HG02938 (cell line): ENCODE data around the gene VSTM1.
"Not testable (repeated sequence)": the region's sequence is repeated elsewhere in the genome, so short reads cannot be mapped to it uniquely, and the experiment has no call there.

Experiments
- ATAC-seq: cut with Tn5 transposase; IDR thresholded peaks from one replicate; pipeline ENCODE4 v1.9.1; 2021; ENCODE audit warnings: mild to moderate bottlenecking, moderate library complexity; ENCODE audit not compliant: unreplicated experiment

The VSTM1 gene, protein sequence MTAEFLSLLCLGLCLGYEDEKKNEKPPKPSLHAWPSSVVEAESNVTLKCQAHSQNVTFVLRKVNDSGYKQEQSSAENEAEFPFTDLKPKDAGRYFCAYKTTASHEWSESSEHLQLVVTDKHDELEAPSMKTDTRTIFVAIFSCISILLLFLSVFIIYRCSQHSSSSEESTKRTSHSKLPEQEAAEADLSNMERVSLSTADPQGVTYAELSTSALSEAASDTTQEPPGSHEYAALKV

DNA sequence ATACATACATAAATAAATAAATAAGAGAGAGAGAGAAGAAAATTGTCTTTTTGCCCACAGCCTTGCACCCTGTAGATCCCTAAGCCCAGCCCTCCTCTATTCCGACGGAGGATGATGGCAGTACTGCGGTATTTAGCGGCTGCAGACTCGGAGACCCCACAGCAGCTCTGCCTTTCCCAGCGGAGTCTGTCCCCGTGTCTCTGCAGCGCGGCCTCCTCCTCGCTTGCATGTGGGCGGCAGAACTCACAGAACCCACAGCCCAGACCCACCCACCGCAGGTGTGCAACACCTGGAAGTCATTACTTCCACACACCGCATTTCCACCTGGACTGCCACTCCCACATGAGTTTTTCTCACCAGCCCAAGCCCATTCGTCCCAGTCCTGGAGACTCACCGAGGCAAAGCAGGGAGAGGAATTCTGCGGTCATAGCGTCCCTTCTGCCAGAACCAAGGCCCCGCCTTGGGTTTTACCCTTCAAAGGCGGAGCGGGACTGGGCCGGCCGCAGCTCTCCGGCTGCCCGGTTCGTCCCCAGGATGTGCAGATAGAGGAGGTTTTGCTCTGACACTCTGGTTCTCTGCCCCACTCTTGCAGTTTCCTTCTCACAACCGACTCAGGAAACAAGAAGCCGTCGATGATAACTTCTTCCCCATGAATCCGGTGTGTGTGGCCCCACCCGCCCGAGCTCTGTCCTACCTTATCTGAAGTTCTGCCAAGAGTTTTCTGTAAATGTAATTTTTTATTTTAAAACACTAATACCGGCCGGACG lies at the start of gene VSTM1:
Gene VSTM1, minus strand, starts transcription at position 548 of the 767 bp plus-strand sequence. Its CDS starts 120 bp downstream, at position 428.
- ATAC-seq: no peak

DNA sequence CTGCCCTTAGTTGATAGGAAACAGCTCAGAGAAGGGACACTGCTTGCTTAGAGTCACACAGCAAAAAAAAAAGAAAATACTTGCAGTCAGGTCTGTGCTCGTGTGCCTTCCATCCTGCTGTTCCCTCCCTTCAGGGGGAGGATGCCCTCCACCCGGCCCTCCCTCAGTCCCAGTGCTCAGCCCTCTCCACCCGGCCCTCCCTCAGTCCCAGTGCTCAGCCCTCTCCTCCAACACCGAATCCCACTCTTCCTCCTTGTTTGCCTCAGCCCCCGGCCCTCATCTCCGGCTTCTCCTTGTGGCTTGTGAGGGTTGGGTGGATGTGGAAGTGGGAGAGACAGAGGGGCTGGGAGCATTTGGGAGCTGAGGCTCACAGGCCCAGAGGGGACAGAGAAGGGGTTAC lies 46.0 kb upstream of the VSTM1 start:
- ATAC-seq: no peak

DNA sequence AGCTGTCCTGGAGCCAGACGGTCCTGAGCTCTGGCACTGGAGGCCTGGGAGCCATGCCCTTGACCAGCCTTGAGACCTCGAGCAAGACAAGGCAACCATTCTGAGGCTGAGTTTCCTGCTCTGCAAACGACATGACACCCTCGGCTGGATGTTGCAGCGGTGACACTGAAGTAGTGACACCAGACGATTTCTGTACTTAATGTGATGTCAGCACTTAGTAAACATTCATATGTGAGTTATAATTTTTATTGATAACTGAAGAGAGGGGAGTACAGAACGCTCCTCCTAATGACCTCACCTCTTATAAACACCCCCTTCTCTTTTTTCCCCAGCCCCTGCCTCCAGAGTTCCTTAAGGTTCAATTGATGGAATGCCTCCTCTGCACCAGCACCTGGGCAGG lies 44.8 kb upstream of the VSTM1 start:
- ATAC-seq: no peak

DNA sequence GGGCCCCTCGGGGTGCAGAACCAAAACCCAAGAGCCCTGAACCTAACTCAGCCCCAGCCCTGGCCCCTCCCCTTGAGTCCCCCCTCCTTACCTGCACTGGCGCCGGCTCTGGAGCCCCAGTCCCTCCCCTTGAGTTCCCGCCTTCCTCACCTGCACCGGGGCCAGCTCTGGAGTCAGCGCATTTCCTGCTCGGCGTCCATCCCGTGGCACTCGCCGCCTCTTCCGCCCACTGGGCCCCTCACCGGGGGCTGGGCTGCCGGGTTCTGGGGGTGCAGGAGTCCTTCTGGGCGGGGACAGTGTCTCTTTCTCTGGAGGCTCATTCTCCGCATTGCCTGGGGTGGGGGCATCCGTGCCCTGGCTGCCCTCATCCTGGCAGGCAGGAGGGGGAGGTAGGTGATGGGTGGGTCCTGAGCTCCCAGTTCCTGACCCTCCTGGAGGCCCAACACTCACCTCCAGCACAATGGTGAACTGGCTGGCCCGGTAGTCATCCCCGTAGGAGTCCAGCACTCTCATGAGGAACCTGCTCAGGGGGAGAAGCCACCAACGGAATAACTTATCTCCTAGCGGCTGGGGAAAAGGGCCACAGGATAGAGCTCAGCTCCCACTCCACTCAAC lies 44.3 kb upstream of the VSTM1 start:
- no peak for ATAC-seq

DNA sequence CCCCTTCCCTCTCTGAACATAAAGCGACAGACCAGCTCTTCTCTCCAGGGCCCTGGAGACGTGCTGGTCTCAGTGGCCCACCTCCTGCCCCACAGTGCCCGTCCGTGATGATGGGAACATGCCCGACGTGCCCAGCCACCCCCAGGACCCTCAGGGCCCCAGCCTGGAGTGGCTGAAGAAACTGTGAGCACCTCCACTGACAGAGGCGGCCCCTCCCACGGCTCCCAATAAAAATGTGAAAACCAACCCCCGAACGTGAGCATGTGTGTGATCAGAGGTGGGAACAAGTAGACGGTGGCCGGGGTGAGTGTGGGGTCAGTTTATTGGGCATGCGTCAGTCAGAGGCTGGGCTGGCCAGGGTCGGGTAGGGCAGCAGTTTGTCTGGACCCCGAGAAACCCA lies 43.0 kb upstream of the VSTM1 start:
- no peak for ATAC-seq

DNA sequence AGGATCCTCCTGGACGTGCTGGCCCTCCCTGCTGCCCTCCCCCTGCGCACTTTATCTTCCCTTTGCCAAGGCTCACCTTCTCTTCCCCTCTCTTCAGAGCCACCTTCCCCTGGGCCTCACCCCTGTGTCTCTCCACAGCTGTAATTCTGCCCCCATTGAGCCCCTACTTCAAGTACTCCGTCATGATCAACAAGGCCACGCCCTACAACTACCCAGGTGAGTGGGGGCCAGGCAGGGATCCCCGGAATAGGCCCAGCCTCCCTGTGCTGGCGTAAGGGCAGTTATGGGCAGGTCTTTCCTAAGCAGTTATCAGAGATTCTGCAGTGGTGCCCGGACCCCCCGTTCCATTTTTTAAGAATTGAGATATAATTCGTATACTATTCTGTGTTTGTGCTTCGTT lies 42.1 kb upstream of the VSTM1 start:
- ATAC-seq: no peak

DNA sequence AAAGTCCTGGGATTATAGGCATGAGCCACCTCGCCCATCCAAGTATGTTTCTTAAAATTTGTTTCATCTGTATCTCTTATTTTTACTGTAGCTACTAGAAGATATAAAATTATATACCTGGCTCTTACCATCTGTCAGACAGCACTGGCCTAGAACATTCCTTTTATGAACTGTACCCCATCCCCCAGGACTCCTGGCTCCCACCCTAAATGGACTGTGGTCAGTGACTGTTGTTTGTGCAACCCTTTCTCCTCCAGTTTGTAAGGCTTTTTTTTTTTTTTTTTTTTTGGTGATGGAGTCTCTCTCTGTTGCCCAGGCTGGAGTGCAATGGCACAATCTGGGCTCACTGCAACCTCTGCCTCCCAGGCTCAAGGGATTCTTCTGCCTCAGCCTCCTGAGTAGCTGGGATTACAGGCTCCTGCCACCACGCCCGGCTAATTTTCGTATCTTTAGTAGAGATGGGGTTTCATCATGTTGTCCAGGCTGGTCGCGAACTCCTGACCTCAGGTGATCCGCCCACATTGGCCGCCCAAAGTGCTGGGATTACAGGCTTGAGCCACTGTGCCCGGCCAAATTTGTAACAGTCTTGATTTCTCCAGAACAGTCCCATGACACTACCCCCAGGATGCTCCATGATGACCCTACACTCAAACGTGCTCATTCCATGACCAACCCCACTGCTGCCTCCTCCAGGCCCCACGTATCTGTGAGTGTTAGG lies 41.5 kb upstream of the VSTM1 start:
- ATAC-seq: no peak

DNA sequence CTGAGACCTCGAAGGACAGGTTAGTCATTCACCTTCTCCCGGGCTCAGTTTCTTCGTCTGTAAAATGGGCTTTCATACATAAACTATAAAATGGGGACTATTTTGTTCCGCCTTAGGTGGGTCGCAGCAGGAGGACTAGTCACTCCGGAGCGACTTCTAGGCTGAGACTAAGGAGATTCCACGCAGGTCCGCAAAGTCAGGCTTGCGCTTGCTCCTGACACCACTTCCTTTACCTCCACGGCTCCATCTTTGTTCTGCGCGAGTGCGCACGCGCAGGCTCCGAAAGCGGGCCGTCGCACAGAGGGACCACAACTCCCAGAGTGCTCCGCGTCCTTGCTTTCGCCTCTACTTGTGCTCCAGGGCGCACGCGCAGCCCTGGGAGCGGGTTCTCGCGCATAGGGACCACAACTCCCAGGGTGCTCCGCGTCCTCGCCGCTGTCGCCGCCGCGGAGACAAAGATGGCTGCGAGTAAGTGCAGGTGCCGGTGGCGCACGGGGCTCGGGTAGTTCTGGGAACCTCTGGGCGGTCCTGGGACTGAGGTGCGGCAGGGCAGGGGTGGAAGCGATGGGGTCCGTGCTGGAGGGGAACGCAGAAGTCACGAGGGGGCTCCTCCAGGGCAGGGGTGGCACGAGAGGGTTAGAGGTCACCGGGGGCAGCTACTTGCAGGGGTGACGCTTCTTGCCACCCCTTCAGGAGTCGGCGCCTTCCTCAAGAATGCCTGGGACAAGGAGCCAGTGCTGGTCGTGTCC lies 38.9 kb upstream of the VSTM1 start, which contains the start of gene NDUFA3:
Gene NDUFA3, plus strand, starts transcription at position 435 of the 749 bp plus-strand sequence. Its CDS starts 24 bp downstream, at position 459.
- ATAC-seq: peak; percentile 85

DNA sequence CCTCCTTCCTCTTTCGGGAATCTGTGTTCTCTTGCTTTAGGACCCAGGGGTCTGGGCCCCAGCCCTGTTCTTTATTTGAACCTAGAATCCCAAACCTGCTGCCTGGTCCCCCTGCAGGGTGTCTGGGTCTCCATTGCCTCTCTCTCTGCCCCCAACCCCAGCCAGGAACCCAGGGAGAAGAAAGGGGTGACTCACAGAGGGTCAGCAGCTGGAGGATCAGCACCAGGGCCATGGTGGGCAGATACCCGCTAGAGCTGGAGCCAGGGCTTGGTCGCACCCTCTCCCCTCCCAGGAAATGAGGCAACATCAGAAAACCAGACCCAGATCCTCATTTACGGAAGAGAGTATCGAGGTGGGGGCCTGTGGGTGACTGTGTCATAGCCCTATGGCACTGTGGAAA lies 36.9 kb upstream of the VSTM1 start, which contains the start of gene OSCAR:
Gene OSCAR, minus strand, starts transcription at position 243 of the 400 bp plus-strand sequence. Its CDS starts 11 bp downstream, at position 232.
- ATAC-seq: no peak

DNA sequence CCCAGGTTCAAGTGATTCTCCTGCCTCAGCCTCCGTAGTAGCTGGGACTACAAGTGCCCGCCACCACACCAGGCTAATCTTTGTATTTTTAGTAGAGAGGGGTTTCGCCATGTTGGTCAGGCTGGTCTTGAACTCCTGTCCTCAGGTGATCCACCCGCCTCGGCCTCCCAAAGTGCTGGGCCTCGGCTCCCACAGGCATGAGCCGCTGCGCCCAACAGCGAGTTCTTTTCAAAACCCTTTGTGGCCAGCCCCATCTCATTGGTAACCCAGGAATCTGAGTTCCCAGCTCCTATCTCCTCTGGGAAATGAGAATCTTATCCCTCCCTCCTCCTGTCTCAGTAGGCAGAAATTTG lies 36.2 kb upstream of the VSTM1 start:
- ATAC-seq: not testable (repeated sequence)

DNA sequence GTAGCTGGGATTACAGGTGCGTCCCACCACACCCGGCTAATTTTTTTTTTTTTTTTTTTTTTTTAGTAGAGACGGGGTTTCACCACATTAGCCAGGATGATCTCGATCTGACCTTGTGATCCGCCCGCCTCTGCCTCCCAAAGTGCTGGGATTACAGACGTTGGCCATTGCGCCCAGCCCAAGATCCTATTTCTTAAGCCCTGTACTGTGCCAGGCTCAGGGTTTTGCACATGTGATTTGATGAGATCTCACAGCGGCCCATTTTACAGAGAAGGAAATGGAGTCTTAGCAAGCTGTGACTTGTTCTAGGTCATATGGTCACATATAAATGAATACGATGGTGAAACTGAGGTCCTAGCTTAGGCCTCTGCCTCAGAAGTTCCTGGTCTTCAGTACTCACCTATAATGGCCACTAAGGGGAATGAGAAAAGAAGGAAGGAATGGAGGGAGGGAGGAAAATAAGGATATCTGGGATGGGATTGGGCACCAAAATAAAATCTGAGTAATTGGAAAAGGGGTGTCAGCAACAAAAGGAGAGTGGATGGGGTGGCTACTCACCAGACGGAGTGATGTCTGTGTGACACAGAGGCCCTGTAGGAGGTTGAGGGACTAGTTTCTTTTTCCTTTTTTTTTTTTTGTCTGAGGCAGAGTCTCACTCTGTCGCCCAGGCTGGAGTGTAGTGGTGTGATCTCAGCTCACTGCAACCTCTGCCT lies 35.6 kb upstream of the VSTM1 start:
- ATAC-seq: no peak

DNA sequence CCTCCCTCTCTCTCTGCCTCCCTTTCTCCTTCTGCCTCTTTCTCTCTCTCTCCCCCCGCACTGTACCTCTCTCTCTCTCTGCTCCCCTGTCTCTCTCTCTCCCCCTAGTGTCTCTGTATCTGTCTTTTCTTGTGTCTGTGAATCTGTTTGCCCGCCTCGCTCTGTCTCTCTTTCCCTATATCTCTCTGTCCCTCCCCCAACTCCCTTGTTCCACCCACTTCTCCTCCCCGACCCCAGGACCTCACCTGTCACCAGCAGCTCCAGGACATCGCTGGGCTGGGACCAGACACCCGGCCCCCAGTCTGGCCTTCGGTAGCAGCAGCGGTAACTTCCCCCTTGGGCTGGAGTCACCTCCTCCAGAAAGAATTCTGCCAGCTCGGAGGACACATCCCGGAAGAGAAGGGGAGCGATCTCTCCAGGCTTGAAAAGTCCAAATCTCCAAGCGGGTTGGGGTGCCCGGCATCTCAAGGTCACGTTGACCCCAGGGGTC lies 33.0 kb upstream of the VSTM1 start:
- no peak for ATAC-seq

DNA sequence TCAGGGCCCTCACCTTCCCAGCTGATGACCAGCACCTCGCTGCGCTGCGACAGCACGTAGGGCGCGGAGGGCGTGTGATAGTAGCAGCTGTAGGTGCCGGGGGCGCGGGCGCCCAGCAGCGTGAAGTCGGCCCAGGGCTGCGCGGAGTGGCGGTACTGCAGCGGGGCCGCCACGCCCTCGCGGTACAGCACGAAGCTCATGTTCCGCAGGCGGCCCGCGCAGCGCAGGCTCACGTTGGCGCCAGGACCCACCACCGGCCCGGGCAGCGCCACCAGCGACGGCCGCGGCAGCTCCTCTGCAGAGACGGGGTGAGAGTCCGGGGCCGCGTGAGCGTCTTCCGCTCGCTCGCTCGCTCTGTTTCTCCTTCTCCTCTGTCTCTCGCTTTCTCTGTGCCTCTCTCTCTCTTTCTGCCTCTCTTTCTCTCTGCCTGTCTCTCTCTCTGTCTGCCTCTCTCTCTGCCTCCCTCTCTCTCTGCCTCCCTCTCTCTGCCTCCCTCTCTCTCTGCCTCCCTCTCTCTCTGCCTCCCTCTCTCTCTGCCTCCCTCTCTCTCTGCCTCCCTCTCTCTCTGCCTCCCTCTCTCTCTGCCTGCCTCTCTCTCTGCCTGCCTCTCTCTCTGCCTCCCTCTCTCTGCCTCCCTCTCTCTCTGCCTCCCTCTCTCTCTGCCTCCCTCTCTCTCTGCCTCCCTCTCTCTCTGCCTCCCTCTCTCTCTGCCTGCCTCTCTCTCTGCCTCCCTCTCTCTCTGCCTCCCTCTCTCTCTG lies 32.3 kb upstream of the VSTM1 start:
- not testable (repeated sequence) for ATAC-seq

DNA sequence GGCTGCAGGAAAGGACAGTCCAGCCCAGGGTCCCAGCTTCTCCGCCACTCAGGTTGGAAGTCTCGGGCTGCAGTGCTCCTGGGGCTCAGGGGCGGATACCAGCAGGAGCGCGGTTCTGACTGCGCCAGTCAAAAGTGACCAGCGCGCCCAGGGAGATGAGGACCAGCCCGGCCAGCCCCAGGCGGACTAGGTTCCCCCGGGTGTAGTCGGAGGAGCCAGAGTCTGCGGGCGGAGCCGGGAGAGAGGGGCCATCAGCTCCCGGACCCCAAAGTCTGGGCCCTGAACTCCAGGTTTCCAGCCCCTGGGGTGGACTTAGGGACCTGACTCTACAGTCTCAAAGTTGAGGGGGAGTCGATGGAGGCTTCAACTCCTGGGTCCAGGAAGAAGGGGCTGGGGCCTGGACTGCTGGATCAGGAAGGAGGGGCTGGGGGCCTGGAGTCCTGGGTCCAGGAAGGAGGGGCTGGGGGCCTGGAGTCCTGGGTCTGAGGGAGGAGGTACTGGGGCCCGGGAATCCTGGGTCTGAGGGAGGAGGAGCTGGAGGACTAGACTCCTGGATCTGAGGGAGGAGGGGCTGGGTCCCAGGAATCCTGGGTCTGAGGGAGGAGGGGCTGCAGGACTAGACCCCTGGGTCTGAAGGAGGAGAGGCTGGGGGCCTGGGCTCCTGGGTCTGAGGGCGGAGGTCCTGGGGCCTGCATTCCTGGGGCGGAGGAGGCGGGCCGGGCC lies 31.6 kb upstream of the VSTM1 start:
- no peak for ATAC-seq

DNA sequence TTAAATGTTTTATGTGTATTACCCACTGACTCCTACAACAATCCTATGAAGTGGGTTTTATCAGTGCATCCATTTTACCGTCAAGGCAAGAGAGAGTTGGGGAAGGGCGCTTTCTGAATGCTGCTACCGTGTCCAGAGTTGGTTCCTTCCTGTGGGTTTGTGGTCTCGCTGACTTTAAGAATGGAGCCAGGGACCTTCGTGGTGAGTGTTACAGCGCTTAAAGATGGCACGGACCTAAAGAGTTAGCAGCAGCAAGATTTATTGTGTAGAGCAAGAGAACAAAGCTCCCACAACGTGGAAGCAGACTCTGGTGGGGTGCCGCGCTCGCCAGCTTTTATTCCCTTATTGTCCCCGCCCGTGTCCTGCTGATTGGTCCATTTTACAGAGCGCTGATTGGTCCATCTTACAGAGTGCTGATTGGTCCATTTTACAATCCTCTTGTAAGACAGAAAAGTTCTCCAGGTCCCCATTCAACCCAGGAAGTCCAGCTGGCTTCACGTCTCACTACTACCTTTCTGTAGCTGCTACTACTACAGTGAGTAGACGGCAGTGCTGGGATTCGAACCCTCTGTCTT lies 30.8 kb upstream of the VSTM1 start:
- ATAC-seq: no peak

DNA sequence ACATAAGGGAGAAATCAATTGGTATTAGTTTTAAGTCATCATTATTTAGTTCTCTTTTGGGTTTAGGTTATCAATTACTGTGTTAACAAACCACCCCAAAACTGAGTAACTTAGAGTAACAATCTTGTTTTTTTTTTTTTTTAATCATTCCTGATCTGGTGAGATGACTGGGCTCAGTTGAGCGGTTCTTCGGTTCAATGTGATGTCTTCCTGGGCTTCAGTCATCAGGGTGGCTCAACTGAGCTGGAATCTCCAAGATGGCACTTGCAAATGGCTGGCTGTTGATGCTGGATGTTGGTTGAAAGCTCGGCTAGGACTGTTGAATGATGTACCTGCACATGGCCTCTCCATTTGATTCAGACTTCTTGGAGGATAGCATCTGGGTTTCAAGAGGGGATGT lies 20.7 kb upstream of the VSTM1 start:
- ATAC-seq: no peak

DNA sequence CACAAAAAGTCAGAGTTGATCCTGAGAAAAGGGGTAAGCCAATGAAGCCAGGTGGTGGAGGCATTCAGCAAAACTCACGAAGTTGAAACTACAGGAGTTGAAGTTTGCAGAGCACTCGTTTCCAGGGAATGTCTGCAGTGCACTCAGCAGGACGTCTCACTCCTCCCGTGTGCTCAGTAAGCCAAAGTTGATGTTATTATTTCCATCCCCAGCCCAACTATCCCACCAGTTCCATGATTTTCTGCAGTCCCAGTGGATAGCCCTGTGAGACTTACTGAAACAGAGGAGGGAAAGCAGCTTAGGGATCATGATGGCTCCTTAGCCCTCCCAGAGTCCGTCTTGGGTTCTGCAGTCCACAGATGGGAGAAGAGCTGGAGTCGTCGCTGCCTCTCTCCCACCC lies 17.3 kb upstream of the VSTM1 start, which contains the start of gene TARM1:
Gene TARM1, minus strand, starts transcription at position 334 of the 400 bp plus-strand sequence. Its CDS starts 25 bp downstream, at position 309.
- no peak for ATAC-seq

DNA sequence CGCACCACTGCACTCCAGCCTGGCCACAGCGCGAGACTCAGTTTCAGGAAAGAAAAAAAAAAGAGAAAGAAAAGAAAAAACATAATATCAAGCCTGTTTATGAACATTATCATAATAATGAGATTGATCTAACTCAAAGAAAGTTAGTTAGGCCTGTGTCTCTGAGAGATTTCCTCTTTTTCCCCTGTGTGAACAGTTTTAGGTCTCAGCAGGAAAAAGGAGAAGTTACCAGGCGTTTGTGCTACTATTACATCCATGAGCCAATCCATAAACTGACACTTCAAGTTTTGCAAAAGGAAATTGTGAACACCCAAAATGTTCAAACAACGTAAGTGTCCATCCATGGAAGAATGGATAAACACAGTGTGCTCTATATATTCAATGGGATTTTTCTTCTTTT lies 13.6 kb upstream of the VSTM1 start:
- ATAC-seq: no peak
